ENCODE results near the gene PGM2L1.

- TF ChIP-seq CTCF (IDR thresholded peaks at IDR 0.05; ENCODE audit: low read depth, low read length, missing input control) (no peak), JUND (IDR thresholded peaks at IDR 0.05) (no peak), MAX (IDR thresholded peaks at IDR 0.05) (no peak), EGR1 (IDR thresholded peaks at IDR 0.05; ENCODE audit: low read depth in 2 of 2) (no peak), SP1 (IDR thresholded peaks at IDR 0.05) (no peak)
These were observed 30.4 kb downstream of the PGM2L1 start for GRCh38 chr11:74367881-74368280.

Data from liver (tissue), 3 donors.